Liver (tissue), 3 donors: Measurements from ENCODE around the gene RUNDC1.

Experiments used
- HNF4G ChIP-seq: IDR thresholded peaks from 2 replicates; pipeline ENCODE4 v1.6.1; 2016; ENCODE audit warnings: antibody characterized with exemption
- RAD21 ChIP-seq, 2 donors: IDR thresholded peaks; 2 replicates each; pipeline ENCODE4 v1.6.1; 2016; ENCODE audit warnings: antibody characterized with exemption in 2 of 2, mild to moderate bottlenecking in 2 of 2
- SP1 ChIP-seq: IDR thresholded peaks from 2 replicates; pipeline ENCODE4 v1.6.1; 2018; ENCODE audit warnings: antibody characterized with exemption, mild to moderate bottlenecking
- YY1 ChIP-seq: IDR thresholded peaks from 2 replicates; pipeline ENCODE4 v1.6.1; 2016; ENCODE audit warnings: antibody characterized with exemption, mild to moderate bottlenecking
- TF ChIP-seq, protein P1 (sequence below): fragments of 150-350 bp; IDR thresholded peaks from 2 replicates; pipeline ENCODE4 v1.5.1; 2017; ENCODE audit warnings: improper control_type of control experiment, low read depth, low read length; ENCODE audit not compliant: missing input control
- TF ChIP-seq, protein P2 (sequence below): IDR thresholded peaks from 2 replicates; pipeline ENCODE4 v1.6.1; 2016; ENCODE audit warnings: antibody characterized with exemption
- TF ChIP-seq, protein P3 (sequence below): IDR thresholded peaks from 2 replicates; pipeline ENCODE4 v1.6.1; 2016; ENCODE audit warnings: antibody characterized with exemption
- donor health status: healthy.
- donor health status: healthy.

DNA sequence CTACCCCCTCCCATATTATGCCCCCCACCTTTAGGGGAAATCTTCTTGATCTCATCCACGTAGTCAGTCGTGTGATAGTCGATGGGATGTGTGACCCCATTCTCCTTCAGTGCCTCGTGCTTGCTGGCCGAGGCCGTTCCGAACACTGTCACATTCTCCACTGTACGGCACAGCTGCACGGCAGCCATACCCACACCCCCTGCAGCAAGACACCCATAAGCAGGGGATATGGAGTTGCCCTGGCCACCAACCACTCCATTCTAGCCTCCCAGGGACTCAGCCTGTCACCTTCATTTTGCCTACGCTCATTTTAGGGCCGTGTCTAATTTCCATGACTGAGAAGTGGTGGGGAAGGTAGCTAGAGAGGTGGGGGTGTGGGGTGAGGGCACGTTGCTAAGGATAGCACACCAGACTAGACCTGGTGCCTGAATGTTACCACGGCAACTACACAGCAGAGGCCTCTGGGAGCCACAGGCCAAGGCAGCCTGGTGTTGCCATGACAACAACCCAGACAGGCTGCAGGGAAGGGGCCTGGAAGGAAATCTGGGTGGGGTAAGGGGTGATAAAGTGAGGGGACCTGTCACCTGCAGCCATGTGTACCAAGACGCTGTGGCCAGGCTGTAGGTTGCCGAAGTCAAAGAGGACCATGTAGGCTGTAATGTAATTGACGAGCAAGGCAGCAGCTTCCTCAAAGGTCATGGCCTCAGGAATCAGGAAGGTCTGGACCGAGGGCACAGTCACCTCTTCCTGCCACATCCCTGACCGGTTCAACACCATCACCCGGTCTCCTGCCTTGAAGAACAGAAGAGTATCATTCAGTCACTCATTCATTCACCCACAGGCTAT is 37.9 kb downstream of the RUNDC1 start:
- TF ChIP-seq, protein P1, sequence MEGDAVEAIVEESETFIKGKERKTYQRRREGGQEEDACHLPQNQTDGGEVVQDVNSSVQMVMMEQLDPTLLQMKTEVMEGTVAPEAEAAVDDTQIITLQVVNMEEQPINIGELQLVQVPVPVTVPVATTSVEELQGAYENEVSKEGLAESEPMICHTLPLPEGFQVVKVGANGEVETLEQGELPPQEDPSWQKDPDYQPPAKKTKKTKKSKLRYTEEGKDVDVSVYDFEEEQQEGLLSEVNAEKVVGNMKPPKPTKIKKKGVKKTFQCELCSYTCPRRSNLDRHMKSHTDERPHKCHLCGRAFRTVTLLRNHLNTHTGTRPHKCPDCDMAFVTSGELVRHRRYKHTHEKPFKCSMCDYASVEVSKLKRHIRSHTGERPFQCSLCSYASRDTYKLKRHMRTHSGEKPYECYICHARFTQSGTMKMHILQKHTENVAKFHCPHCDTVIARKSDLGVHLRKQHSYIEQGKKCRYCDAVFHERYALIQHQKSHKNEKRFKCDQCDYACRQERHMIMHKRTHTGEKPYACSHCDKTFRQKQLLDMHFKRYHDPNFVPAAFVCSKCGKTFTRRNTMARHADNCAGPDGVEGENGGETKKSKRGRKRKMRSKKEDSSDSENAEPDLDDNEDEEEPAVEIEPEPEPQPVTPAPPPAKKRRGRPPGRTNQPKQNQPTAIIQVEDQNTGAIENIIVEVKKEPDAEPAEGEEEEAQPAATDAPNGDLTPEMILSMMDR: no peak
- TF ChIP-seq SP1 (no peak), YY1 (no peak), RAD21 (IDR thresholded peaks at IDR 0.05) (no peak), HNF4G (no peak)
- TF ChIP-seq, protein P2, sequence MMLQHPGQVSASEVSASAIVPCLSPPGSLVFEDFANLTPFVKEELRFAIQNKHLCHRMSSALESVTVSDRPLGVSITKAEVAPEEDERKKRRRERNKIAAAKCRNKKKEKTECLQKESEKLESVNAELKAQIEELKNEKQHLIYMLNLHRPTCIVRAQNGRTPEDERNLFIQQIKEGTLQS: no peak
- TF ChIP-seq, protein P3, sequence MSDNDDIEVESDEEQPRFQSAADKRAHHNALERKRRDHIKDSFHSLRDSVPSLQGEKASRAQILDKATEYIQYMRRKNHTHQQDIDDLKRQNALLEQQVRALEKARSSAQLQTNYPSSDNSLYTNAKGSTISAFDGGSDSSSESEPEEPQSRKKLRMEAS: no peak
